ACC112 (cell line): ENCODE results near the gene PRMT5.
"Not testable (repeated sequence)": the region's sequence is repeated elsewhere in the genome, so short reads cannot be mapped to it uniquely, and the experiment has no call there.

Source experiments
- H2AFZ ChIP-seq: fragments of 200-600 bp; sonication (generic); one replicate; pipeline ENCODE4 v1.6.0; 2017; ENCODE audit warnings: antibody characterized with exemption, low read length; ENCODE audit not compliant: unreplicated experiment
- H3K27ac ChIP-seq: fragments of 200-600 bp; sonication (generic); 2 replicates; pipeline ENCODE4 v1.5.1; 2014; ENCODE audit warnings: low read depth, mild to moderate bottlenecking, antibody characterized with exemption, low read length, moderate library complexity
- H3K27me3 ChIP-seq: fragments of 200-600 bp; sonication (generic); 2 replicates; pipeline ENCODE4 v1.6.1; 2014; ENCODE audit warnings: mild to moderate bottlenecking, antibody characterized with exemption, low read length, moderate library complexity, mixed read lengths; ENCODE audit not compliant: insufficient read depth
- H3K36me3 ChIP-seq: fragments of 200-600 bp; sonication (generic); 2 replicates; pipeline ENCODE4 v1.6.1; 2016; ENCODE audit warnings: mild to moderate bottlenecking, antibody characterized with exemption, low read length, moderate library complexity, mixed read lengths; ENCODE audit not compliant: insufficient read depth
- H3K4me1 ChIP-seq: fragments of 200-600 bp; sonication (generic); one replicate; pipeline ENCODE4 v1.6.1; 2016; ENCODE audit warnings: low read length, mixed read lengths; ENCODE audit not compliant: insufficient read depth, unreplicated experiment, control insufficient read depth
- H3K4me3 ChIP-seq: fragments of 200-600 bp; sonication (generic); 2 replicates; pipeline ENCODE4 v1.5.1; 2014; ENCODE audit warnings: mild to moderate bottlenecking, low read depth, low read length
- H3K79me2 ChIP-seq: fragments of 200-600 bp; sonication (generic); one replicate; pipeline ENCODE4 v1.6.0; 2016; ENCODE audit warnings: low read length; ENCODE audit not compliant: control insufficient read depth, unreplicated experiment, insufficient read depth

The PRMT5 gene

GRCh38 chr14:22914836-22915235 lies 14.3 kb downstream of the PRMT5 start:
- not testable (repeated sequence) for H3K36me3 ChIP-seq, H3K4me3 ChIP-seq, H2AFZ ChIP-seq, H3K27ac ChIP-seq, H3K27me3 ChIP-seq
- Histone ChIP-seq H3K4me1 (peaks cover 13% of the 10 kb centered on the region), H3K79me2 (peaks cover 19% of the 10 kb centered on the region)

- no peak overlapping the region for H3K4me3 ChIP-seq
These were observed 18.3 kb downstream of the PRMT5 start for GRCh38 chr14:22910916-22911315.

GRCh38 chr14:22908601-22909000 lies 20.6 kb downstream of the PRMT5 start:
- no peak overlapping the region for H3K4me3 ChIP-seq
- no peak overlapping the region for H2AFZ ChIP-seq
- no peaks in the 10 kb centered on the region for H3K4me1 ChIP-seq
- no peaks in the 10 kb centered on the region for H3K27me3 ChIP-seq
- peaks cover 2% of the 10 kb centered on the region for H3K79me2 ChIP-seq
- H3K36me3 ChIP-seq, result peaks cover 20% of the 10 kb centered on the region
- H3K27ac ChIP-seq, result no peak overlapping the region

More at GRCh38 chr14:22910916-22911315, 18.3 kb downstream of the PRMT5 start:
- H2AFZ ChIP-seq, result no peak overlapping the region
- peaks cover 2% of the 10 kb centered on the region for H3K79me2 ChIP-seq
- H3K36me3 ChIP-seq, result peaks cover 6% of the 10 kb centered on the region; the same call in 1 of the 2 replicates
- H3K4me1 ChIP-seq, result no peaks in the 10 kb centered on the region
- H3K27me3 ChIP-seq, result no peaks in the 10 kb centered on the region
- H3K27ac ChIP-seq, result no peak overlapping the region

GRCh38 chr14:22907429-22907828 lies 21.7 kb downstream of the PRMT5 start:
- Histone ChIP-seq H3K27me3 (no peaks in the 10 kb centered on the region), H3K27ac (no peak overlapping the region), H3K4me3 (no peak overlapping the region), H3K79me2 (peaks cover 2% of the 10 kb centered on the region), H3K36me3 (peaks cover 21% of the 10 kb centered on the region), H3K4me1 (no peaks in the 10 kb centered on the region), H2AFZ (no peak overlapping the region)

- peaks cover 23% of the 10 kb centered on the region for H3K36me3 ChIP-seq
- H3K4me3 ChIP-seq, result no peak overlapping the region
- H3K79me2 ChIP-seq, result no peaks in the 10 kb centered on the region
- H3K4me1 ChIP-seq, result no peaks in the 10 kb centered on the region
- H3K27ac ChIP-seq, result no peak overlapping the region
- H3K27me3 ChIP-seq, result no peaks in the 10 kb centered on the region
- H2AFZ ChIP-seq, result no peak overlapping the region
These were observed 23.1 kb downstream of the PRMT5 start for GRCh38 chr14:22906073-22906472.

- H3K27ac ChIP-seq, result no peak overlapping the region
- no peak overlapping the region for H3K4me3 ChIP-seq
- H2AFZ ChIP-seq, result no peak overlapping the region
- no peaks in the 10 kb centered on the region for H3K4me1 ChIP-seq
- H3K27me3 ChIP-seq, result no peaks in the 10 kb centered on the region
- no peaks in the 10 kb centered on the region for H3K79me2 ChIP-seq
- H3K36me3 ChIP-seq, result peaks cover 23% of the 10 kb centered on the region
These were observed 23.5 kb downstream of the PRMT5 start for GRCh38 chr14:22905627-22906026.

GRCh38 chr14:22903742-22904087 lies 25.5 kb downstream of the PRMT5 start:
- Histone ChIP-seq H3K79me2 (no peaks in the 10 kb centered on the region), H3K27me3 (no peaks in the 10 kb centered on the region), H2AFZ (no peak overlapping the region), H3K4me1 (peaks cover 5% of the 10 kb centered on the region), H3K36me3 (peaks cover 23% of the 10 kb centered on the region), H3K4me3 (no peak overlapping the region), H3K27ac (no peak overlapping the region)

- no peaks in the 10 kb centered on the region for H3K27me3 ChIP-seq
- H3K4me1 ChIP-seq, result peaks cover 14% of the 10 kb centered on the region
- no peak overlapping the region for H2AFZ ChIP-seq
- H3K36me3 ChIP-seq, result peaks cover 23% of the 10 kb centered on the region
- H3K79me2 ChIP-seq, result no peaks in the 10 kb centered on the region
- H3K27ac ChIP-seq, result no peak overlapping the region
- H3K4me3 ChIP-seq, result no peak overlapping the region
These were observed 27.4 kb downstream of the PRMT5 start for GRCh38 chr14:22901799-22902198.

GRCh38 chr14:22900081-22900799 lies 28.9 kb downstream of the PRMT5 start:
- Histone ChIP-seq H3K4me1 (peaks cover 14% of the 10 kb centered on the region), H3K36me3 (peaks cover 16% of the 10 kb centered on the region), H3K79me2 (no peaks in the 10 kb centered on the region), H3K27me3 (no peaks in the 10 kb centered on the region), H3K27ac (no peak overlapping the region), H2AFZ (no peak overlapping the region), H3K4me3 (no peak overlapping the region)

- 0 out of 2 replicates have a peak, but pooled peaks cover 2% of the 10 kb centered on the region for H3K36me3 ChIP-seq
- no peak overlapping the region for H3K4me3 ChIP-seq
- H2AFZ ChIP-seq, result peak overlapping the region; percentile 71
- H3K4me1 ChIP-seq, result peaks cover 14% of the 10 kb centered on the region
- no peaks in the 10 kb centered on the region for H3K27me3 ChIP-seq
- H3K27ac ChIP-seq, result peak overlapping the region; percentile 73
- no peaks in the 10 kb centered on the region for H3K79me2 ChIP-seq
These were observed 30.7 kb downstream of the PRMT5 start for GRCh38 chr14:22898302-22899090.

GRCh38 chr14:22897357-22897756 lies 31.8 kb downstream of the PRMT5 start:
- 0 out of 2 replicates have a peak, but pooled peaks cover 1% of the 10 kb centered on the region for H3K36me3 ChIP-seq
- H2AFZ ChIP-seq, result no peak overlapping the region
- H3K4me1 ChIP-seq, result peaks cover 14% of the 10 kb centered on the region
- peak overlapping the region; percentile 73 for H3K27ac ChIP-seq
- no peaks in the 10 kb centered on the region for H3K79me2 ChIP-seq
- no peak overlapping the region for H3K4me3 ChIP-seq
- H3K27me3 ChIP-seq, result no peaks in the 10 kb centered on the region
